Vagina (tissue), 2 donors: ENCODE data around the gene C6orf52.

Experiments used
- POLR2A ChIP-seq, 2 donors: fragments of 450-650 bp; IDR thresholded peaks; one replicate each; pipeline ENCODE4 v1.6.1; 2017; ENCODE audit warnings: antibody characterized with exemption in 2 of 2, mild to moderate bottlenecking in 2 of 2, moderate library complexity in 2 of 2
- POLR2AphosphoS5 ChIP-seq, 2 donors: sonication (generic); formaldehyde crosslinking; IDR thresholded peaks; one replicate each; pipeline ENCODE4 v1.9.0; 2017; ENCODE audit warnings: antibody characterized with exemption in 2 of 2, mild to moderate bottlenecking in 2 of 2, low read depth in 1 of 2; ENCODE audit not compliant: insufficient read depth in 1 of 2
- TF ChIP-seq, protein P1 (sequence below), 3 experiments: fragments of 450-650 bp in 2 of 3; fragments of 200-600 bp in 1 of 3; sonication (generic) in 1 of 3; IDR thresholded peaks; one replicate each; pipeline ENCODE4 v1.5.1; 2017 to 2019; ENCODE audit warnings: antibody characterized with exemption in 3 of 3, mild to moderate bottlenecking in 2 of 3, moderate library complexity in 2 of 3

DNA sequence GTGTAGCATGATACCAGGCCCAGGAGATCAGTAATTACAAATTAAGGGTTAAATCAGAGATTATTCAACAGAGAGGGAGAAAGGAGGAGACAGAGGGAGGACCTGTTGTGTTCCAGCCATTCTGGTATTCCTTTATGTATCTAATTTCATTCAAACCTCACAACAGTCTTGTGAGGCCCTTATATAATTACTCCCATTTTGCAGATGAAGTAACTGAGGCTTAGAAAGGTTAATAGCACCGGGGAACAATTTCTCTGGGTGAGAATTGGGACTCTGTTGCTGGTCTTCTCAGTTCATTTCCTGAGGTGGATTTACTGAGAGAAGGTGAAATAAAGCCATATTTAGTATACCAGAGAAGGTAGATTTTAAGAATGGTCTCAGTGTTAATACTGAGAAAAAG lies 66.6 kb downstream of the C6orf52 start:
- TF ChIP-seq, protein P1, sequence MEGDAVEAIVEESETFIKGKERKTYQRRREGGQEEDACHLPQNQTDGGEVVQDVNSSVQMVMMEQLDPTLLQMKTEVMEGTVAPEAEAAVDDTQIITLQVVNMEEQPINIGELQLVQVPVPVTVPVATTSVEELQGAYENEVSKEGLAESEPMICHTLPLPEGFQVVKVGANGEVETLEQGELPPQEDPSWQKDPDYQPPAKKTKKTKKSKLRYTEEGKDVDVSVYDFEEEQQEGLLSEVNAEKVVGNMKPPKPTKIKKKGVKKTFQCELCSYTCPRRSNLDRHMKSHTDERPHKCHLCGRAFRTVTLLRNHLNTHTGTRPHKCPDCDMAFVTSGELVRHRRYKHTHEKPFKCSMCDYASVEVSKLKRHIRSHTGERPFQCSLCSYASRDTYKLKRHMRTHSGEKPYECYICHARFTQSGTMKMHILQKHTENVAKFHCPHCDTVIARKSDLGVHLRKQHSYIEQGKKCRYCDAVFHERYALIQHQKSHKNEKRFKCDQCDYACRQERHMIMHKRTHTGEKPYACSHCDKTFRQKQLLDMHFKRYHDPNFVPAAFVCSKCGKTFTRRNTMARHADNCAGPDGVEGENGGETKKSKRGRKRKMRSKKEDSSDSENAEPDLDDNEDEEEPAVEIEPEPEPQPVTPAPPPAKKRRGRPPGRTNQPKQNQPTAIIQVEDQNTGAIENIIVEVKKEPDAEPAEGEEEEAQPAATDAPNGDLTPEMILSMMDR (IDR thresholded peaks at IDR 0.05): no peak
- TF ChIP-seq POLR2AphosphoS5 (IDR thresholded peaks at IDR 0.05; ENCODE audit: insufficient read depth in 1 of 2, low read depth in 1 of 2): no peak
- TF ChIP-seq POLR2A (IDR thresholded peaks at IDR 0.05): no peak
